HCT116 (cell line): ENCODE data around the gene PHOSPHO1. TPM values are rescaled to one million over a fixed set of nuclear protein-coding genes. Genes with fewer than 3 reads are reported as not detected.
A peak's percentile ranks its signal among the peaks of the same experiment; 100 is the strongest.

Source experiments
- ATAC-seq: fragments of 200-7000 bp; cut with Tn5 transposase; 2 replicates; pipeline ENCODE4 v1.9.1; 2020; ENCODE audit warnings: mild to moderate bottlenecking, moderate library complexity
- BruUV-seq: library from RNA; stranded (reverse); fragments of 400-500 nt; replicated peaks from 2 replicates; lab custom pipeline; 2021; lab: Mats Ljungman, UMichigan
- CTCF ChIA-PET: fragments of 300-600 bp; sonication (Branson Sonifier 250); formaldehyde crosslinking; loops from one replicate; lab custom pipeline; 2021; ENCODE audit warnings: antibody characterized with exemption; lab: Charles Lee
- POLR2A ChIA-PET: fragments of 300-600, 350-600 bp; sonication (Branson Sonifier 250); formaldehyde crosslinking; loops from one replicate; lab custom pipeline; 2021; ENCODE audit warnings: antibody characterized with exemption; lab: Charles Lee
- RAD21 ChIA-PET, 2 experiments: fragments of 300-600 bp; sonication (Branson Sonifier 250); formaldehyde crosslinking; loops; one replicate each; lab custom pipeline; 2023; ENCODE audit warnings: low total read pairs in 2 of 2; ENCODE audit not compliant: uncharacterized antibody in 2 of 2, unreplicated experiment in 2 of 2, low non-redundant PET in 1 of 2; lab: Charles Lee
- DNase-seq: peaks from one replicate; pipeline ENCODE4 v3.0.0-alpha.2; 2010; ENCODE audit warnings: low read depth, low spot score
- H2AFZ ChIP-seq: fragments of 200-600 bp; shearing (Covaris generic), sonication (generic); 2 replicates; pipeline ENCODE4 v1.6.1; 2017; ENCODE audit warnings: low read depth, mixed run types, mixed read lengths, antibody characterized with exemption, low read length; ENCODE audit not compliant: poor library complexity, severe bottlenecking
- H3K27ac ChIP-seq: 2 replicates; pipeline ENCODE4 v1.5.1; 2012; ENCODE audit warnings: low read depth, low read length
- H3K27me3 ChIP-seq: fragments of 200-600 bp; sonication (generic); 2 replicates; pipeline ENCODE4 v1.6.1; 2016; ENCODE audit warnings: mixed run types, low read length, mixed read lengths; ENCODE audit not compliant: insufficient read depth
- H3K36me3 ChIP-seq, 2 experiments: fragments of 200-500 bp in 1 of 2; fragments of 200-600 bp in 1 of 2; sonication (Bioruptor generic) in 1 of 2; sonication (generic) in 1 of 2; 2 replicates each; pipeline versions ENCODE4 v1.5.1 to v1.6.1; 2014 to 2016; ENCODE audit warnings: low read length in 2 of 2, inconsistent platforms in 1 of 2, mixed read lengths in 1 of 2, mixed run types in 1 of 2; ENCODE audit not compliant: insufficient read depth in 2 of 2, control insufficient read depth in 1 of 2
- H3K4me1 ChIP-seq, 2 experiments: fragments of 200-600 bp in 1 of 2; sonication (generic) in 1 of 2; 2 replicates each; pipeline versions ENCODE4 v1.5.1 to v1.6.1; 2012 to 2017; ENCODE audit warnings: low read length in 2 of 2, inconsistent platforms in 1 of 2, mild to moderate bottlenecking in 1 of 2, mixed read lengths in 1 of 2, mixed run types in 1 of 2, moderate library complexity in 1 of 2; ENCODE audit not compliant: insufficient read depth in 2 of 2, control insufficient read depth in 1 of 2
- H3K4me2 ChIP-seq: fragments of 200-600 bp; sonication (generic); 2 replicates; pipeline ENCODE4 v1.6.1; 2017; ENCODE audit warnings: mixed run types, low read length, mixed read lengths
- H3K4me3 ChIP-seq, 2 experiments: fragments of 200-600 bp in 1 of 2; sonication (generic) in 1 of 2; replicated peaks in 1 of 2; 2 replicates each; pipeline ENCODE4 v1.5.1; 2011 to 2016; ENCODE audit warnings: low read length in 2 of 2, control low read depth in 1 of 2, low read depth in 1 of 2, mild to moderate bottlenecking in 1 of 2, mixed read lengths in 1 of 2, mixed run types in 1 of 2
- H3K79me2 ChIP-seq: fragments of 200-600 bp; sonication (generic); 2 replicates; pipeline ENCODE4 v1.6.1; 2017; ENCODE audit warnings: mild to moderate bottlenecking, mixed run types, low read length, moderate library complexity, mixed read lengths; ENCODE audit not compliant: insufficient read depth
- H3K9ac ChIP-seq: fragments of 200-600 bp; sonication (generic); 2 replicates; pipeline ENCODE4 v1.6.1; 2016; ENCODE audit warnings: low read length, mixed read lengths
- H3K9me2 ChIP-seq: fragments of 200-600 bp; sonication (generic), shearing (Covaris generic); 2 replicates; pipeline ENCODE4 v1.6.1; 2017; ENCODE audit warnings: mixed run types, mild to moderate bottlenecking, moderate library complexity; ENCODE audit not compliant: insufficient read depth
- H3K9me3 ChIP-seq, 2 experiments: fragments of 200-500 bp in 1 of 2; fragments of 200-600 bp in 1 of 2; sonication (Bioruptor generic) in 1 of 2; sonication (generic) in 1 of 2; 2 replicates each; pipeline ENCODE4 v1.6.1; 2014 to 2017; ENCODE audit warnings: low read length in 2 of 2, mixed read lengths in 2 of 2, inconsistent platforms in 1 of 2, low read depth in 1 of 2, mild to moderate bottlenecking in 1 of 2, mixed run types in 1 of 2, moderate library complexity in 1 of 2; ENCODE audit not compliant: control insufficient read depth in 1 of 2, insufficient read depth in 1 of 2
- H4K20me1 ChIP-seq: fragments of 200-600 bp; sonication (generic), shearing (Covaris generic); 2 replicates; pipeline ENCODE4 v1.6.1; 2017; ENCODE audit warnings: mixed run types, mild to moderate bottlenecking, moderate library complexity; ENCODE audit not compliant: insufficient read depth
- ATF3 ChIP-seq: IDR thresholded peaks from 2 replicates; pipeline ENCODE4 v1.6.1; 2012
- CBX3 ChIP-seq: IDR thresholded peaks from 2 replicates; pipeline ENCODE4 v1.6.1; 2012; ENCODE audit warnings: low read depth
- CEBPB ChIP-seq: IDR thresholded peaks from 2 replicates; pipeline ENCODE4 v1.6.1; 2012; ENCODE audit warnings: low read depth
- EGR1 ChIP-seq: IDR thresholded peaks from 2 replicates; pipeline ENCODE4 v1.6.1; 2012; ENCODE audit warnings: low read depth
- ELF1 ChIP-seq: IDR thresholded peaks from 2 replicates; pipeline ENCODE4 v1.6.1; 2012; ENCODE audit warnings: low read depth, borderline replicate concordance
- EZH2 ChIP-seq: fragments of 200-600 bp; sonication (generic); IDR thresholded peaks from 2 replicates; pipeline ENCODE4 v1.6.1; 2017; ENCODE audit warnings: antibody characterized with exemption, mixed run types
- EZH2phosphoT487 ChIP-seq: fragments of 200-600 bp; IDR thresholded peaks from 2 replicates; pipeline ENCODE4 v1.6.1; 2018; ENCODE audit warnings: antibody characterized with exemption, borderline replicate concordance
- JUND ChIP-seq: IDR thresholded peaks from 2 replicates; pipeline ENCODE4 v1.6.1; 2012
- MAX ChIP-seq: IDR thresholded peaks from 2 replicates; pipeline ENCODE4 v1.6.1; 2012
- RAD21 ChIP-seq: IDR thresholded peaks from 2 replicates; pipeline ENCODE4 v1.6.1; 2012; ENCODE audit warnings: low read depth, mild to moderate bottlenecking
- SIN3A ChIP-seq: IDR thresholded peaks from 2 replicates; pipeline ENCODE4 v1.6.1; 2012; ENCODE audit warnings: low read depth
- SP1 ChIP-seq: IDR thresholded peaks from 2 replicates; pipeline ENCODE4 v1.6.1; 2012; ENCODE audit warnings: low read depth
- SRF ChIP-seq: IDR thresholded peaks from 2 replicates; pipeline ENCODE4 v1.6.1; 2012; ENCODE audit warnings: low read depth
- TCF7L2 ChIP-seq: IDR thresholded peaks from 2 replicates; pipeline ENCODE4 v1.7.0; 2011; ENCODE audit warnings: borderline replicate concordance, inconsistent platforms; ENCODE audit not compliant: insufficient read depth, insufficient read length; ENCODE audit errors: extremely low read depth
- YY1 ChIP-seq: IDR thresholded peaks from 2 replicates; pipeline ENCODE4 v1.6.1; 2011; ENCODE audit warnings: low read length, low read depth, moderate library complexity, mild to moderate bottlenecking; ENCODE audit not compliant: insufficient replicate concordance; ENCODE audit errors: extremely low read depth
- ZBTB33 ChIP-seq: IDR thresholded peaks from 2 replicates; pipeline ENCODE4 v1.6.1; 2011; ENCODE audit warnings: mild to moderate bottlenecking, low read length, moderate library complexity; ENCODE audit not compliant: insufficient replicate concordance; ENCODE audit errors: extremely low read depth
- ZFX ChIP-seq: fragments of 450-650 bp; IDR thresholded peaks from 2 replicates; pipeline ENCODE4 v1.6.1; 2017
- ZNF274 ChIP-seq: fragments of 200-500 bp; sonication (Bioruptor generic); IDR thresholded peaks from 2 replicates; pipeline ENCODE4 v1.6.1; 2014; ENCODE audit warnings: mild to moderate bottlenecking, low read depth, low read length, inconsistent platforms
- intact Hi-C: fragments of 100-400 bp; cut with micrococcal nuclease; formaldehyde crosslinking; loops from 2 replicates; pipeline ENCODE4 v1.10.0; 2022
- total RNA-seq: library from RNA; stranded (reverse); gene quantifications from one replicate; pipeline ENCODE4 v1.2.1, GENCODE V29; 2021; ENCODE audit not compliant: unreplicated experiment
- TF ChIP-seq, protein P1 (sequence below): IDR thresholded peaks from 2 replicates; pipeline ENCODE4 v1.6.1; 2012; ENCODE audit warnings: low read depth
- TF ChIP-seq, protein P2 (sequence below), 3 experiments: fragments of 200-600 bp in 1 of 3; sonication (generic) in 1 of 3; IDR thresholded peaks in 2 of 3; conservative IDR thresholded peaks in 1 of 3; 2 replicates each; pipeline ENCODE4 v1.5.1; 2012 to 2017; ENCODE audit warnings: low read depth in 2 of 3, low read length in 2 of 3, antibody characterized with exemption in 1 of 3, borderline replicate concordance in 1 of 3, control low read depth in 1 of 3, mild to moderate bottlenecking in 1 of 3, mixed read lengths in 1 of 3, mixed run types in 1 of 3, moderate library complexity in 1 of 3; ENCODE audit not compliant: insufficient read depth in 1 of 3

Gene PHOSPHO1
- total RNA-seq, 1 experiment from 2014 or later = 3.0 TPM

DNA sequence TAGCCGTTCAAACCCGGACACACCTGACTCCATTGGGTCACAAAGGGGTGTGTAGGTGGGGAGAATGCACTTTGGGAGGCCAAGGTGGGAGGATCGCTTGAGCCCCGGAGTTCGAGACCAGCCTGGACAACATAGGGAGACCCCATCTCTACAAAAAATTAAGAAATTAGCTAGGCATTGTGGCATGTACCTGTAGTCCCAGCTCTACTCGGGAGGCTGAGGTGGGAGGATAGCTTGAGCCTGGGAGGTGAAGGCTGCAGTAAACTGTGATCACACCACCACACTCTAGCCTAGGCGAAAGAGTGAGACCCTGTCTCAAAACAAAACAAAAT is 942 bp upstream of the PHOSPHO1 start:
- Histone ChIP-seq H3K4me2 (peak overlapping the region; percentile 97), H3K27me3 (no peaks in the 10 kb centered on the region), H3K9me2 (no peaks in the 10 kb centered on the region), H4K20me1 (no peaks in the 10 kb centered on the region), H3K4me3 (peak overlapping the region in 1 of 2 experiments; percentile 66; a peak in 2 of 4 replicates), H3K36me3 (no peaks in the 10 kb centered on the region), H3K79me2 (no peaks in the 10 kb centered on the region), H3K4me1 (peaks cover 0 to 33% of the 10 kb centered on the region in 2 experiments; a peak in 3 of 4 replicates), H3K9ac (no peak overlapping the region), H3K9me3 (no peaks in the 10 kb centered on the region), H3K27ac (no peak overlapping the region), H2AFZ (peak overlapping the region; percentile 82)
- ATAC-seq = no peak
- ChIA-PET POLR2A (no interaction called here), CTCF (no interaction called here), RAD21 (no interaction called here)
- TF ChIP-seq ELF1 (no peak), EZH2phosphoT487 (no peak), ZBTB33 (no peak), YY1 (no peak), EZH2 (no peak), ATF3 (no peak), ZNF274 (no peak), EGR1 (no peak), JUND (no peak), MAX (no peak), CEBPB (no peak), SIN3A (no peak), RAD21 (no peak), SP1 (no peak), TCF7L2 (no peak), CBX3 (no peak), ZFX (no peak), SRF (no peak)
- TF ChIP-seq, protein P1, sequence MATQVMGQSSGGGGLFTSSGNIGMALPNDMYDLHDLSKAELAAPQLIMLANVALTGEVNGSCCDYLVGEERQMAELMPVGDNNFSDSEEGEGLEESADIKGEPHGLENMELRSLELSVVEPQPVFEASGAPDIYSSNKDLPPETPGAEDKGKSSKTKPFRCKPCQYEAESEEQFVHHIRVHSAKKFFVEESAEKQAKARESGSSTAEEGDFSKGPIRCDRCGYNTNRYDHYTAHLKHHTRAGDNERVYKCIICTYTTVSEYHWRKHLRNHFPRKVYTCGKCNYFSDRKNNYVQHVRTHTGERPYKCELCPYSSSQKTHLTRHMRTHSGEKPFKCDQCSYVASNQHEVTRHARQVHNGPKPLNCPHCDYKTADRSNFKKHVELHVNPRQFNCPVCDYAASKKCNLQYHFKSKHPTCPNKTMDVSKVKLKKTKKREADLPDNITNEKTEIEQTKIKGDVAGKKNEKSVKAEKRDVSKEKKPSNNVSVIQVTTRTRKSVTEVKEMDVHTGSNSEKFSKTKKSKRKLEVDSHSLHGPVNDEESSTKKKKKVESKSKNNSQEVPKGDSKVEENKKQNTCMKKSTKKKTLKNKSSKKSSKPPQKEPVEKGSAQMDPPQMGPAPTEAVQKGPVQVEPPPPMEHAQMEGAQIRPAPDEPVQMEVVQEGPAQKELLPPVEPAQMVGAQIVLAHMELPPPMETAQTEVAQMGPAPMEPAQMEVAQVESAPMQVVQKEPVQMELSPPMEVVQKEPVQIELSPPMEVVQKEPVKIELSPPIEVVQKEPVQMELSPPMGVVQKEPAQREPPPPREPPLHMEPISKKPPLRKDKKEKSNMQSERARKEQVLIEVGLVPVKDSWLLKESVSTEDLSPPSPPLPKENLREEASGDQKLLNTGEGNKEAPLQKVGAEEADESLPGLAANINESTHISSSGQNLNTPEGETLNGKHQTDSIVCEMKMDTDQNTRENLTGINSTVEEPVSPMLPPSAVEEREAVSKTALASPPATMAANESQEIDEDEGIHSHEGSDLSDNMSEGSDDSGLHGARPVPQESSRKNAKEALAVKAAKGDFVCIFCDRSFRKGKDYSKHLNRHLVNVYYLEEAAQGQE = no peak
- TF ChIP-seq, protein P2, sequence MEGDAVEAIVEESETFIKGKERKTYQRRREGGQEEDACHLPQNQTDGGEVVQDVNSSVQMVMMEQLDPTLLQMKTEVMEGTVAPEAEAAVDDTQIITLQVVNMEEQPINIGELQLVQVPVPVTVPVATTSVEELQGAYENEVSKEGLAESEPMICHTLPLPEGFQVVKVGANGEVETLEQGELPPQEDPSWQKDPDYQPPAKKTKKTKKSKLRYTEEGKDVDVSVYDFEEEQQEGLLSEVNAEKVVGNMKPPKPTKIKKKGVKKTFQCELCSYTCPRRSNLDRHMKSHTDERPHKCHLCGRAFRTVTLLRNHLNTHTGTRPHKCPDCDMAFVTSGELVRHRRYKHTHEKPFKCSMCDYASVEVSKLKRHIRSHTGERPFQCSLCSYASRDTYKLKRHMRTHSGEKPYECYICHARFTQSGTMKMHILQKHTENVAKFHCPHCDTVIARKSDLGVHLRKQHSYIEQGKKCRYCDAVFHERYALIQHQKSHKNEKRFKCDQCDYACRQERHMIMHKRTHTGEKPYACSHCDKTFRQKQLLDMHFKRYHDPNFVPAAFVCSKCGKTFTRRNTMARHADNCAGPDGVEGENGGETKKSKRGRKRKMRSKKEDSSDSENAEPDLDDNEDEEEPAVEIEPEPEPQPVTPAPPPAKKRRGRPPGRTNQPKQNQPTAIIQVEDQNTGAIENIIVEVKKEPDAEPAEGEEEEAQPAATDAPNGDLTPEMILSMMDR (IDR thresholded peaks at IDR 0.05 in 2 of 3, conservative IDR thresholded peaks at IDR 0.05 in 1 of 3; ENCODE audit: borderline replicate concordance in 1 of 3, insufficient read depth in 1 of 3, low read depth in 2 of 3, low read length in 2 of 3) = no peak
- no TSS peak for BruUV-seq
- intact Hi-C loops = no loop called here
- DNase-seq = no peak
